ENCODE results near the gene PITX1. TPM values are rescaled to one million over a fixed set of nuclear protein-coding genes. Genes with fewer than 3 reads are reported as not detected.

The PITX1 gene
- total RNA-seq, 1 donor from 2014 or later: 20.6 TPM

DNA sequence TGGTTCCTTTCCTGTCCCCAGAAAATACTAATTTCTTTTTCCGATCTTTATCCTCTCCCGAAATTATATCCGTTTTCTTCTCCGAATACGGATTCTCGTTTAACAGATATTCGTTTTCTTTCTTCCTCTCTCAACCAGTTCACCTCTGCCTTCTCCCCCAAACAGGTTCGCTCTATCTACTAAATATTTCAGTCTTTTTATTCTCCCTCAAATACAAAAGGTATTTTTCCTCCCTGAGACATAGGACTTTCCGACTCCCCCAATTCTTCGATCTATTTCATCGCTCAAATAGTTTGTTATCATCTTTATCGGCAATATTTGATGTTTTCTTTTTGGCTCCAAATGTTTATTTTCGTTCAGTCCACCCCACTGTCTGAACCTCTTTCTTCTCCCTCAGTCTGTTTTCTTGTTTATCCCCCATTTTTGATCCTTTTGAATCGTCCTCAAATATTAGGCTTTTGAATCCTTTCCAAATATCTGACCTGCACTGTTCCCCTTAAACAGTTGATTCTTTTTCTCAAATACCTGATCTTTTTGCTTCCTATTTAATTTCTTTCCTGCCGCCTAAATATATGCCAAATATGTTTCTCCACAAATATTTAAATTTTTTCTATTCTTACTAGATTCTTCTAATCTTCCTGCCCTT lies 4.4 kb downstream of the PITX1 start:
- DNase-seq (ENCODE audit: low spot score): no peak

DNA sequence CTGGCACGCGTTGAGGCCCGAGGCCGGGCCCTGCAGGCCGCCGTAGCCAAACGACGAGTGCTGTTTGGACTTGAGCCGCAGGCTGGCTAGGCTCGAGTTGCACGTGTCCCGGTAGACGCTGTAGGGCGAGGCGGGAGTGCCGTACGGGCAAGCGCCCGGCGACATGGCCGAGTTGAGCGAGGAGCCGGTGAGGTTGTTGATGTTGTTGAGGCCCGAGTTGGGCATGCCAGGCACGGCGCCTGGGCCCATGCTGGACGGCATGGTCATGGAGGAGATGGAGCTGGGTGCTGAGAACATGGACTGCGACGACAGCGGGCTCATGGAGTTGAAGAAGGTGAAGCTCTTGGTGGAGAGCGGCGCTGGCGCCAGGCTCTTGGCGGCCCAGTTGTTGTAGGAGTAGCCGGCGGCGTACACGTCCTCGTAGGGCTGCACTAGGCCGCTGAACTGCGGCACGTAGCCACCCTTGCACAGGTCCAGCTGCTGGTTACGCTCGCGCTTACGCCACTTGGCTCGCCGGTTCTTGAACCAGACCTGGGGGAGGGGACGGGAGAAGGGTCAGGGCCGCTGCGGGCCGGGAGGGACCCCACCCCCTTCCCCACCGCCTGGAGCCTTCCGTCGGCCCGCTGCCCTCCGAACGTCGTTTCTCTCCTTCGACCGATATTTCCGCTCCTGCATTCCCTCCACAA lies 5.1 kb downstream of the PITX1 start:
- no peak for DNase-seq (ENCODE audit: low spot score)

DNA sequence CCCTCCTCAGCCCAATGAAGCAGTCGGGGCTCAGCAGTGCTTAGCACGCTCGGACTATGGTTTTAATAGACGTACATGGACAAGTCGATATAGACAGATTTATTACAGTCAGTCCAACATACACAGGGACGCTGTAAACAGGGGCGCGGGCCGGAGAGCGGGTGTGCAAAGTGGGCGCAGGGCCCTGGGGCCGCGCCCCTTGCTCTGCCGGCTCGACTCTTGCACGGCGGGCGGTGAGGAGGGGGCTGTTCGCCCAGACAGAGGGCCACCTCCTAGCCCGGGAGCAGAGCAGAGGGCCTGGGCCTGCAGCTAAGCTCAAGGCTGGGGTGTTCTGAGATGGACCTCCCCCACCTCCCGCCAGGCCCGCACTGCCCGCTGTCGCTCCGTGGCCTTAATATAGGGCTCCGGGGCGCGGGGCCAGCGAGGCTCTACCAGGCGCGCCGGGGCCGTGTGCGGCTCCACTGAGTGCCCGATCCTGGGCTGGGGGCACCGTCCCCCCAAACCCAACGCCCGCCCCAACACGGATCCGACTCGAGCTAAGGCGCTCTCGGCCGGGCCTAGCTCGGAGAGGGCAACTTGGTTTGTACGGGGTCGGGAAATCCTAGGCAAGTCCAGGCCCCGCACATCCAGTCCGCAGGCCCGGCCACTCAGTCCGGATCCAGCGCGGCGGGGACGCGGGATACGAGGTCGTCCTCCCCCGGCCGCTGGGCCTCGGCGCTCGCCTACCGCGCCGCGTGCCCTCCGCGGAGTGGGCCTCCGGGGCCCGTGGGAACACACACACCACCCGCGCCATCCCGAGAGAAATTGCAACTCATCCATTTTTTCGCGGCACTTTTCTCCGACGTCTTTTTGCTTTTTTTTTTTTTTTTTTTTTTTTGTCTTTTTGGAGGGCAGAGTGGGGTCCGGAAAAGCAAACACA lies 6.1 kb downstream of the PITX1 start:
- no peak for DNase-seq (ENCODE audit: low spot score)

DNA sequence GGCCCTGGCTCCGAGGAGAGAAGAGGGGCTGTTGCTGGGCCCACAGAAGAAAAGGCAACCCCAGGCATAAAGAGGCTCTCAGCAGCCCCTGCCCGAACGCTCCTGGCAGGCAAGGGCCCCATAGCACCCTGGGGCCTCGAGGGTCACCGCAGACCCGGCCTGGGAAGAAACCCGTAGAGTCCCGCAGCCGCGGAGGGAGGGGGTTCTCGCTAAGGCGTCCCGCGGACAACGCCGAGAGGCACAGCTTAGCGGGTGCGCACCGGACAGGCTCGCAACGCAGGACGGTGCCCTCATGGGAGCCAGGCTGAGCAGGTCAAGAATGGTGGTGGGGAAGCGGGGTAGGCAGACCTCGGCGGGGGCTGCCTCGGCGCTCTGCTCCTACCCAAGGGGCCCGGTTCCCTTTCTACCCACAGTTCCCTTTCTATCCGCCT lies 6.7 kb downstream of the PITX1 start:
- DNase-seq (ENCODE audit: low spot score): no peak

DNA sequence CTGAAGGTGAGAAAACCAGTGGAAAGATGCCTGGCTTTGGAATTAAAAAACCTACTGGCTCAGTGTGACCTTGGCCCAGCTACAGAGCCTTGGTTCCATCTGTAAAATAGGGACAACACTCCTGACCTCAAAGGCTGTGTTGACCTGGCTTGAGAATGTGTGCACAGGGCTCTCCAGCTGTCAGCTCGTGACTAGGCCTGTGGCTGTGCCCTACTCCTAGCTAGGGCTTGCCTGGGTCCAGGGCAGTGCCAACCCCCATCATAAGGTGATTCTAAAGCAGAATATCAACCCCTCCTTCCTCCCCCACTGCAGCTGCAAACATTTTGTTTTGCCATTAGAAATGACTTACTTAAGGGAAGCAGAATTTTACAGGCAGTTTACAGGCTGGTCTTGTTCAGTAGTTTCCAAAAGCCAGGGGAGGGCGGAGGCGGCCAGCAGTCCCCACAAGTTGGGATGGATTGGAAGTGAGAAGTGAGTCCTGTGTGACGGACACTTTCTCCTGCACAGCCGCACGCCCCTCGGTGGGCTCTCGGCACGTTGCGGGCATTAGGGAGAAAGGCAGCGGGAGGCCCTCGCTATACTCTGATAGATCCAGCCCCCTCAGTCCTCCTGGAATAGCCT lies 7.3 kb downstream of the PITX1 start:
- DNase-seq (ENCODE audit: low spot score): no peak

DNA sequence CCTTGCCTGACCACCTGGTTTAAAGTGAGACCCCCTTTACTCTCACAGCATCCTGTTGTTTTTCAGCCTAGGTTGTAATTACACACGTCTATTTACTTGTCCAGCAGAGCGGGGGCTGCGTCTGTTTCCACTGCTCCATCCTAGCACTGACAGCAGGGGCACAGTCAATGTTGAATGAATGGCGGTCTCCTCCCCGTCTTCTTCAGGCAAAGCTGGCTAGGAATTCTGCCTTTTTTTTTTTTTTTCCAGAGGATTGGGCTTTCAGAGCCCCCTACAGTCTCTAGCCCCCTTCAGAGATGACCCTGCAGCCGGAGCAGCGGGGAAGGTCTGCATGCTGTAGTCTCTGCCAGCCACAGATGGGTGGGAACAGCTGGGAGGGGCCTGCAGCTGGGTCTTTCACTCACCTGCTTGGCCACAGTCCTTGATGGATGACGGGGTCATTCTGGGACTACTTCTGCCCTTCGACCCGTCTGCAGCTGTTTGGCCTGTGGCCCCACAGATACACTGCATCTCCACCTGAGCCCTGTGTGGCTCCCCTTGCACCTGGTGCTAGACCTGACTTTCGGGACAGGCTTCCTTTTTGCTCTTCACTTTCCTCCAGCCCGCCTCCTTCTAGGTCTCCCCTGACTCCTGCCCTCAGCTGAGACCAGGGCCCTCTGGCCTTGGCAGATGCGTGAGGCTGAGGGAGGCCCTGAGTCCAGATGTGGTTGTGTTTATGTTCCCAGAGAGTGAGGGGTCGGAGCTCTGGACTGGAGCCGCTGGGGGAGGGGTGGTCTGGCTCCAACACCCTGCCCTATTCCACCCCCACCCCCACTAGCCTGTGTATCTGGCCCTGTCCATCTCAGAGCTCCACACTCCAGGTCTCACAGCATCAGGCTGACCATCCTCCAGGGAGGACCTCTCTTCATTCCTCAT lies 8.0 kb downstream of the PITX1 start:
- no peak for DNase-seq (ENCODE audit: low spot score)

DNA sequence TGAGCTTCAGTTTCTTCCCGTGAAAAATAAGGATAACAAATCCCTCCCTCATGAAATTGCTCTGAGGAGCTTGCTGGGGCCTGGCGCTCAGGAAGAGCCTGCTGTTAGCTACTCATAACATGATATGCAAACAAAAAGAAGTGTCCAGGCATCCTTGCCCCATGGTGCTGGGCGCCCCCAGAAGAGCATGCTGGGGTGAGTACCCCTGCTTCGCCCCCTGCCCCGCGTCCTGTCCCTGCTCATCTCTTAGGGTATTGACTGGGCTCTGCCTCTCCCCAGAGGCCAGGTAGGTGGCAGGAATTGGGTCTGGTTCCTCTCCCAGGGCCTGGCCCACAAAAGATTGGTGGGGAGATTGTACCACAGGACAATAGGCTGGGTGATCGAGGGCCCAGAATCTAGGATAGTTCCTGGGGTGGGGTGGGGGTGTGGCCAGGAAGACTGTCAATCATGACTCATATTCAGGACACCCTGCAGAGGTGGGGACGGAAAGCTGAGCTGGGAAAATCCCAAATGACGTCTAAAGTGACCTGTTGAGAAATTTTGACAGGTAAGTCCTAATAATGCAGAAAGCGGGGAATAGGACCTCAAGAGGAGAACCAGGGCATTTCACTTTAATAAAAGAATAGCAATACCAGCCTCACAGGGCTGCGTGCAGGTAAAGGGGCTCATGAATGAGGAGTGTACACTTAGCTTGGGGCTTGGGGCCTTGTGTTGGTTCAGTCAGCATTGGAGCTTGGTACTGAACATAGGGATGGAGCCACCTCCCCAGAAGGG lies 8.9 kb downstream of the PITX1 start:
- no peak for DNase-seq (ENCODE audit: low spot score)

DNA sequence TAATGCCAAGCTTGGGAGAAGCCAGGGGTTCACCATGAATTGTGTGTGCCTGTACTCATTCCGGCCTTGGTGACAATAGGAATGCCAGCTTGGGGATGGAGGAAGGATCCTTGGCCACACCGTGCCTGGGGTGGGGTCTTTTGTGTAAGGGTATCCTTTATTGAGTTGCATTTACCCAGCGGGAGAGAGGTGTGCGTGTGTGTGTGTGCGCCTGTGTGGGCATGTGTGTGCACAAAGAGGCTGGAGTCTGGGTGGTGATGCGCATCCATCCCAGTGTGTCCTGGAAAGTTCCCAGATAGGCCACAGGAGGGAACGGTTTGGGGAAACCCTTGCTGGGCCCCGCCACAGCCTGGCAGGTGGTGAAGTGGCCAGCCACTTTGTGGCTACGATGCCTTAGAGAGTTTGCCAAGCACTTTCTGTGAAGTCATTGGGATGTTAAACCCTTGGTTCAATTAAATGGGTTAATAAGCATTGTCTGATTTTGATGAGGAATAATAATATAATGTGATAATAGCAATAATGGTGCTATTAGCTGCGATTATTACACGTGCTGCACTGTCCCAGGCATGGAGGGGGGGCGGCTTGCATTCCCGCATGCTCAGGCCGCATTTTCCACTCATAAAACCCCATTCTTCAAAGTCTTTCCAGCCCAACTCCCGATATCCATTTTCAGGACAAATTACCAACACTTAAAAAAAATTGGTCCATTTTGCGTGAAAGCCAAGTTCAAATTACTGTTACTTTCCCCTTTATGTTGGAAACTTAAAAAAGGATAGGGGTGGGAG lies 13.7 kb downstream of the PITX1 start:
- DNase-seq (ENCODE audit: low spot score): no peak

DNA sequence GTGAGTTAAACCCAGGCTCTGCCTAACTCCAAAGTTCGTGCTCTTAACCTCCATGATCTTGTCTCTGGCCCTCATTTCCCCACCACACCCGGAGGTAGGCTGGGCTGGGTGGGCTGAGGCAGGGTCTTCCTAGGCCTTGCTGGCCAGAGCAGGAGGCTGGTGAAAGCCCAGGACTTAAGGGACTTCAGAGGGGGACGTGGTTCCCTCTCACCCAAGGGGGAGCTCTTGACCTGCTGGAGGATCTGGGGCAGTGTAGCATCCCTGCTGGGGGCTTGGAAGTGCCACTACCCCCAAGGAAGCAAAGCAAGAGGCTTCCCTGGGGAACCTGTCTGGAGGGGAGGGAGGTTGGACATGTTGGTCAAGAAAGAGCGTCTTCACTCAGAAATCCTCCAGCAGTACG lies 14.7 kb downstream of the PITX1 start:
- no peak for DNase-seq (ENCODE audit: low spot score)

DNA sequence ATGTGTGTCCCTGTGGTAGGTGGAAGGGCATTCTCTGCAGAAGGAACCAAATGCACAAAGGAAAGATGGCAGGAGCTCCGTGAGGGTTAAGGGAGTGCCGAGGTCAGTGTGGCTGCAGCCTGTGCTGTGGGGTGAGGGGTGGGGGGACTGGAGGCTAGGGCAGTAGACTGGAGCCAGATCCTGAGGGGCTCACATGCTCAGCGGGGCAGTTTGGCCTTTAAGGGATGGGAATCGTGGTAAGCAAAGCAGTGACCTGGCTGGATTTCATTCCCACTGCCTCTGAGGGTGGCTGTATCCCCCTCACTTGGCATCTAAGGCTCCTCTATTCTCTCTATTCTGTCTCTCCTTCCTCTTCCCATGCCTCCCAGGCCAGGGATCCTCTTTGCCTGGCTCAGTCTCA lies 15.6 kb downstream of the PITX1 start:
- DNase-seq (ENCODE audit: low spot score): peak; percentile 26

DNA sequence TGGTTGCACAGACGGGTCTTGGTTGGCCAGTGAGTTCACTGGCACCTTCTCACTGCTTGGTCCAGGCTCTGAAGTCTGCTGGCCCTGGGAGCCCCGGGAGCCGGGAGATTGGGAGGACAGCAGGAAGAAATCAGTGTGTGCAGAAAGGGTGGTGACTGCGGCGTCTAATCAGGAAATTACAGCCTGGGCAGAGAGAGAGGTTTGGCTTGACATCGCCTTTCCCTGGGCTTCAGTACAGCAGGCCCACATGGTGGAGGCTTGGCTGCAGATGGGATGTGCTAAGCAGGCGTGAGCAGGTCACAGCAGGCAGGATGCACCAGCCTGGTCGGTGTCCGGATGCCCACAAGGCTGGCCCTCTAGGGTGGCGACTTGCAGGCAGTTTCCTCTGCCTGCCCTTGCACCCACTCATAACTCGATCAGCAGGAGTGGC lies 17.2 kb downstream of the PITX1 start:
- peak; percentile 41 for DNase-seq (ENCODE audit: low spot score)

DNA sequence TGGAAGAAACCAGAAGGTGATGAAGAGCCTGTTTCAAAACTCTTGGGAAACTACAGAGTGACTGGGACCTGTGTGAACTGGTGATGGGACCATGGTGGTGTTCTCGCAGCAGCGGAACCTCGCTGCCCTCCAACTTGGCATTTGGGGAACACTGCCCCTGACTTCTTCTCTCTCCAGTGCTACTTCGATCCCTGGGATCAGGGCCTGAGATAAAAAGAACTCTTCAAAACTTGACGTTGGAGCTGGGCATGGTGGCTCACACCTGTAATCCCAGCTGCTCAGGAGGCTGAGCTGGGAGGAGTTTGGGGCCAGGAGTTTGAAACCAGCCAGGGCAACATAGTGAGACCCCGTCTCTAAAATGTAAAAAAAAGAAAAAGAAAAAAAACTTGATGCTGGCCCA lies 18.1 kb downstream of the PITX1 start:
- no peak for DNase-seq (ENCODE audit: low spot score)

DNA sequence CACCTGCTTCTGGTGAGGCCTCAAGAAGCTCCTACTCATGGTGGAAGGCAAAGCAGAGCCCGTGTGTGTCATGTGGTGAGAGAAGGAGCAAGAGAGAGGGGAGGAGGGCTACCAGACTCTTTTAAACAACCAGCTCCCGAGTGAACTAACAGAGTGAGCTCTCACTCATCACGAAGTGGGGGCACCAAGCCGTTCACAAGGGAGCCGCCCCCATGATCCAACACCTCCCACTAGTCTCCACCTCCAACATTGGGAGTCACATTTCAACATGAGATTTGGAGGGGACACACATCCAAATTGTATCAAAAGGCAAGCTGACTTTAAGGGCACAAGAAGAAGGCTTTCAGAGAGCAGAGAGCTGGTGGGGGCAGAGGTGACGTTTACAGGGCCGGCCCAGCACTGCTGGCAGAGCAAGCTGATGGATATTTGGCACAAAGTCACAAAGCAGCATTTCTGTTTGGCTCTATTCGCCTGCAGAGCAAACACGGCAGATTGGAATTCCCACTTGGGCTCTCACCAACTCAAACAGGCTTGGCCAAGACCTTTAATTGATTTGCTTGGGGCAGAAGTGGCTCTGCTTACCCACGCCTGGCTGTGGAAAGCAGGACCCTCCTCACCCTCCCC lies 20.0 kb downstream of the PITX1 start:
- peak; percentile 43 for DNase-seq (ENCODE audit: low spot score)

DNA sequence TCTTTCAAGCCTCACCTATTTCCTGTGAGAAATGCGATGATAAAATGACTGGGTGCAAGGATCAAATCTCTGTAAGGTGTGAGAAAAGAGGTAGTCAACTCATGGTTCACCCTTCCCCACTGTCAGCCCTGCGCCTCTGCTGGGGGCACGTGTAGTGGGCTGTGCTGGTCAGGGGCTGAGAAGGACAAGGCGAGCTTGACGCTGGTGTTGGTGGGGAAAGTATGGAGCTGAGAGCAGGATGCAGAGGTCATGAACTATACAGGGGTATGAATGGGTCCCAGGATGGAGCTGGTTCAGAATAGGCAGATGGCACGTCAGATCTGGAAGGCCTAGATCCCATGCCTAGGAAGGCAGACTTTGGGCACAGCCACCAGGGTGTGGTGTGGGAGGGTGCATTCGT lies 20.6 kb downstream of the PITX1 start:
- DNase-seq (ENCODE audit: low spot score): no peak

DNA sequence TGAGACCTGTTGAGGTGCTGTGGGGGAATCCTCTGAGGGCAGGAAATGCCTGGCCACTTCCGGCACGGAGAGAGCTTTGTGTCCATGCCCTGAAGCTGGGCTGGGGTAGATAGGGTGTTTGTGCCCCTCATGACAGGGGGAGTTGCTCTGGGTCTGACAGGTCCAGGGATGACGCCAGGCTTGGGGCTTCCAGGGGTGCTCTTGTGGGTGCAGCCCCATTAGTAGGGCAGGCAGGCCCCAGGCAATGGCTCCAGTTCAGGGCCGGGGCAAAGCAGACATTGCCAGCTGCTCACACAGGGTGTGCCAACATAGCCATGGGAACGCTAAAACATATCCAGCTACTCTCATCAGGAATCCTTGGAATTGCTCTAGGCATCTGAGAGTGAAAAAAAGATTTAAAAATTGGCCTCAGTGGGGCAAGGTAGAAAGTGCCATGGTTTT lies 21.1 kb downstream of the PITX1 start:
- DNase-seq (ENCODE audit: low spot score): peak; percentile 40

DNA sequence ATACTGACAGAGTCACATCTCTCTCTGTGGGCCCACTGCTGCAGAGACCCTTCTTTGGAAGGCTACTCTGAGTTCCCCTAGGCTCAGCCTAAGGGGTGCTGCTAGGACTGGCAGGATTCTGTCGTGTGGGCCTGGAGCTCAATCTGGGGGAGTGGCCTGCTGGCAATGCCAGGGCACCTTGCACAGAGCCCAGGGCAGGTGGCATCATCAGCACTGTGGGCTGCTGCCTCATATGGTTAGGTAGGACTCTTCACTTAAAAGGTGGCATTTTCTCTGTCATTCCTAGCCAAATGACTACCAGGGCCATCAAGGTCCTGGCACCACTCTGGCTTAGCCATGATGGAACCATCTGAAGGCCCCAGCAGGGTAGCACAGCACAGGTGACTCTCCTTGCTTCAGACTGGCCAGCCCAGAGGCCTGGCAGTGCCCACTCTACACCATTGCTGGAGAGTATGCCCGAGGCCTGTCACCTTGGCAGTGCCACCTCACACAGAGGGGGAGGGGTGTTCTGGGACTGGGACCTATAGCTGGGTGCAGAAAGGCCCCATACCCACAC lies 21.9 kb downstream of the PITX1 start:
- DNase-seq (ENCODE audit: low spot score): no peak

DNA sequence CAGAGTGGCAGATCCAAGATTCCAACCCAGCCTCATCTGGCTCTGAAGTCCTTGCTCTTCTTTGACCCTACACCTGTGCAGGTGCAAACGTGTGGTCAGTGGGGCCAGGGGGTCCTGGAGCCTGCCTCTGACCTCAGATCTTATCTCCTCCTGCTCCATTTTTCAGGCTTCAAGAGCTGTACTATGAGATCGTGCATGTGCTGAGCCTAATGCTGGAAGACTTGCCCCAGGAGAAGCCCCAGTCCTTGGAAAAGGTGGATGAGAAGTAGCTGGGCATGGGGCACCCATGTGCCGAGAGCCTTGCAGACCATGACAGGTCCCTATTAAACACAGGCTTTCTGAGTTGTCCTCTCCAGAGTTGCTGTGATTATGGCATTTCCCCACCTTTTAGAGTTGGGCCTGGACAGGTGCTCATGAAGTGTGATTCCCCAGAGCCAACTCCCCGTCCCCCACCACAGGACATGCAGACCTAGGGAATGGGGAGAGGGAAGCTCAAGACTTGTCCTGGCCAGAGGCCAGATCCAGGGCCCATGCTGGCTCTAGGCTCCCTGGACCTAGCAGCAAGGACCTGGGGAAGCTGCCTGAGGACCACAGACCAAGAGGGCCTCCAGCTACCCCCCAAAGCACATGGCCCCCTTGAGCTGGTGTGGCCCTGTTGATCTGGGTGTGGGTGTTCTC lies 22.5 kb downstream of the PITX1 start:
- DNase-seq (ENCODE audit: low spot score): peak; percentile 35
